HG02943 (cell line): ENCODE results near the gene FARP1.
A peak's percentile ranks its signal among the peaks of the same experiment; 100 is the strongest.

Experiments
- ATAC-seq: cut with Tn5 transposase; IDR thresholded peaks from one replicate; pipeline ENCODE4 v1.9.1; 2021; ENCODE audit warnings: mild to moderate bottlenecking, low read depth, moderate library complexity; ENCODE audit not compliant: unreplicated experiment

Gene FARP1

GRCh38 chr13:98487522-98487921 is 344.6 kb downstream of the FARP1 start:
- ATAC-seq, result no peak

- peak; percentile 67 for ATAC-seq
These were observed 345.8 kb downstream of the FARP1 start for GRCh38 chr13:98488736-98489135.

GRCh38 chr13:98489446-98490194 is 346.7 kb downstream of the FARP1 start:
- no peak for ATAC-seq

GRCh38 chr13:98490195-98490836 is 347.4 kb downstream of the FARP1 start:
- no peak for ATAC-seq

- ATAC-seq, result no peak
These were observed 348.0 kb downstream of the FARP1 start for GRCh38 chr13:98490866-98491265.

GRCh38 chr13:98492335-98493041 is 349.6 kb downstream of the FARP1 start:
- no peak for ATAC-seq

GRCh38 chr13:98493042-98493712 is 350.3 kb downstream of the FARP1 start:
- ATAC-seq, result no peak

- ATAC-seq, result no peak
These were observed 351.9 kb downstream of the FARP1 start for GRCh38 chr13:98494769-98495168.

- ATAC-seq, result no peak
These were observed 353.0 kb downstream of the FARP1 start for GRCh38 chr13:98495627-98496478.

GRCh38 chr13:98496479-98496791 is 353.5 kb downstream of the FARP1 start:
- ATAC-seq, result no peak

- no peak for ATAC-seq
These were observed 354.1 kb downstream of the FARP1 start for GRCh38 chr13:98496966-98497365.

GRCh38 chr13:98500963-98501421 is 358.1 kb downstream of the FARP1 start:
- no peak for ATAC-seq

GRCh38 chr13:98503175-98504028 is 360.5 kb downstream of the FARP1 start:
- no peak for ATAC-seq

GRCh38 chr13:98504029-98504351 is 361.1 kb downstream of the FARP1 start:
- no peak for ATAC-seq

- no peak for ATAC-seq
These were observed 361.6 kb downstream of the FARP1 start for GRCh38 chr13:98504371-98504963.
